WTC11 (cell line): ENCODE data around the gene ARSA.
"Not testable (repeated sequence)": the region's sequence is repeated elsewhere in the genome, so short reads cannot be mapped to it uniquely, and the experiment has no call there.

Experiments
- ATF2 ChIP-seq: sonication (generic); formaldehyde crosslinking; IDR thresholded peaks from 2 replicates; pipeline ENCODE4 v1.8.1; 2022; ENCODE audit warnings: low read depth, missing genetic modification reagents, borderline replicate concordance
- CBFB ChIP-seq: sonication (generic); formaldehyde crosslinking; IDR thresholded peaks from 2 replicates; pipeline ENCODE4 v1.8.1; 2022; ENCODE audit warnings: mild to moderate bottlenecking, low read depth, missing genetic modification reagents
- CREM ChIP-seq: sonication (generic); formaldehyde crosslinking; IDR thresholded peaks from 2 replicates; pipeline ENCODE4 v1.8.1; 2022; ENCODE audit warnings: mild to moderate bottlenecking, missing genetic modification reagents, moderate library complexity
- CTCF ChIP-seq: fragments of 200-600 bp; IDR thresholded peaks from 2 replicates; pipeline ENCODE4 v1.8.0; 2022; ENCODE audit warnings: antibody characterized with exemption
- ESRRA ChIP-seq: sonication (generic); formaldehyde crosslinking; IDR thresholded peaks from 2 replicates; pipeline ENCODE4 v1.8.1; 2022; ENCODE audit warnings: mild to moderate bottlenecking, missing genetic modification reagents, borderline replicate concordance
- FOXK1 ChIP-seq: sonication (generic); formaldehyde crosslinking; IDR thresholded peaks from 2 replicates; pipeline ENCODE4 v1.8.0; 2022; ENCODE audit warnings: mild to moderate bottlenecking, moderate library complexity, missing genetic modification reagents
- MAX ChIP-seq: sonication (generic); formaldehyde crosslinking; IDR thresholded peaks from 2 replicates; pipeline ENCODE4 v1.8.0; 2022; ENCODE audit warnings: mild to moderate bottlenecking, missing genetic modification reagents
- TF ChIP-seq, protein P1 (sequence below): sonication (generic); formaldehyde crosslinking; conservative IDR thresholded peaks from 2 replicates; pipeline ENCODE4 v1.8.1; 2022; ENCODE audit warnings: mild to moderate bottlenecking, missing genetic modification reagents
- TF ChIP-seq, protein P2 (sequence below): sonication (generic); formaldehyde crosslinking; IDR thresholded peaks from 2 replicates; pipeline ENCODE4 v1.8.0; 2022; ENCODE audit warnings: mild to moderate bottlenecking, missing genetic modification reagents
- TF ChIP-seq, protein P3 (sequence below): sonication (generic); formaldehyde crosslinking; IDR thresholded peaks from 2 replicates; pipeline ENCODE4 v1.8.0; 2023; ENCODE audit warnings: missing genetic modification reagents, mild to moderate bottlenecking, borderline replicate concordance

DNA sequence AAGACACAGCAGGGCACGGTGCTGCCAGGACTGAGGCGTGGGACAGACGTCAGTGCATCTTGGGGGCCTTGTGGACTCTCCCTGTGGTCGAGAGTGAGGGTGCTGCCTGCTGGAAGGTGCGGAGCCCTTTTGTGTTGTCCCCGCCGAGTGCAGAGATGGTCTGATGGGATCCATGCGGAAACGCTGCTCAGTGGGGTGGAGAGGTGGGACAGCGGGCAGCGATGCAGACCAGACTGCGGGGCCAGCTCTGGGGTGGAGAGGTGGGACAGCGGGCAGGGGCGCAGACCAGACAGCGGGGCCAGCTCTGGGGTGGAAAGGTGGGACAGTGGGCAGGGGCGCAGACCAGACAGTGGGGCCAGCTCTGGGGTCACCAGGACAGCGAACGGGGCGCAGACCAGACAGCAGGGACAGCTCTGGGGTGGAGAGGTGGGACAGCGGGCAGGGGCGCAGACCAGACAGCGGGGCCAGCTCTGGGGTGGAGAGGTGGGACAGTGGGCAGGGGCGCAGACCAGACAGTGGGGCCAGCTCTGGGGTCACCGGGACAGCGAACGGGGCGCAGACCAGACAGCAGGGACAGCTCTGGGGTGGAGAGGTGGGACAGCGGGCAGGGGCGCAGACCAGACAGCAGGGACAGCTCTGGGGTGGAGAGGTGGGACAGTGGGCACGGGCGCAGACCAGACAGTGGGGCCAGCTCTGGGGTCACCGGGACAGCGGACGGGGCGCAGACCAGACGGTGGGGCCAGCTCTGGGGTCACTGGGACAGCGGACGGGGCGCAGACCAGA is 19.7 kb downstream of the ARSA start:
- TF ChIP-seq CREM (CRISPR knock-in tag); MAX (CRISPR knock-in tag); CTCF; ESRRA (CRISPR knock-in tag); ATF2 (CRISPR knock-in tag); CBFB (CRISPR knock-in tag); FOXK1: not testable (repeated sequence)
- TF ChIP-seq, protein P1, sequence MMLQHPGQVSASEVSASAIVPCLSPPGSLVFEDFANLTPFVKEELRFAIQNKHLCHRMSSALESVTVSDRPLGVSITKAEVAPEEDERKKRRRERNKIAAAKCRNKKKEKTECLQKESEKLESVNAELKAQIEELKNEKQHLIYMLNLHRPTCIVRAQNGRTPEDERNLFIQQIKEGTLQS (CRISPR knock-in tag) = not testable (repeated sequence)
- TF ChIP-seq, protein P2, sequence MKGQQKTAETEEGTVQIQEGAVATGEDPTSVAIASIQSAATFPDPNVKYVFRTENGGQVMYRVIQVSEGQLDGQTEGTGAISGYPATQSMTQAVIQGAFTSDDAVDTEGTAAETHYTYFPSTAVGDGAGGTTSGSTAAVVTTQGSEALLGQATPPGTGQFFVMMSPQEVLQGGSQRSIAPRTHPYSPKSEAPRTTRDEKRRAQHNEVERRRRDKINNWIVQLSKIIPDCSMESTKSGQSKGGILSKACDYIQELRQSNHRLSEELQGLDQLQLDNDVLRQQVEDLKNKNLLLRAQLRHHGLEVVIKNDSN (CRISPR knock-in tag) = not testable (repeated sequence)
- TF ChIP-seq, protein P3, sequence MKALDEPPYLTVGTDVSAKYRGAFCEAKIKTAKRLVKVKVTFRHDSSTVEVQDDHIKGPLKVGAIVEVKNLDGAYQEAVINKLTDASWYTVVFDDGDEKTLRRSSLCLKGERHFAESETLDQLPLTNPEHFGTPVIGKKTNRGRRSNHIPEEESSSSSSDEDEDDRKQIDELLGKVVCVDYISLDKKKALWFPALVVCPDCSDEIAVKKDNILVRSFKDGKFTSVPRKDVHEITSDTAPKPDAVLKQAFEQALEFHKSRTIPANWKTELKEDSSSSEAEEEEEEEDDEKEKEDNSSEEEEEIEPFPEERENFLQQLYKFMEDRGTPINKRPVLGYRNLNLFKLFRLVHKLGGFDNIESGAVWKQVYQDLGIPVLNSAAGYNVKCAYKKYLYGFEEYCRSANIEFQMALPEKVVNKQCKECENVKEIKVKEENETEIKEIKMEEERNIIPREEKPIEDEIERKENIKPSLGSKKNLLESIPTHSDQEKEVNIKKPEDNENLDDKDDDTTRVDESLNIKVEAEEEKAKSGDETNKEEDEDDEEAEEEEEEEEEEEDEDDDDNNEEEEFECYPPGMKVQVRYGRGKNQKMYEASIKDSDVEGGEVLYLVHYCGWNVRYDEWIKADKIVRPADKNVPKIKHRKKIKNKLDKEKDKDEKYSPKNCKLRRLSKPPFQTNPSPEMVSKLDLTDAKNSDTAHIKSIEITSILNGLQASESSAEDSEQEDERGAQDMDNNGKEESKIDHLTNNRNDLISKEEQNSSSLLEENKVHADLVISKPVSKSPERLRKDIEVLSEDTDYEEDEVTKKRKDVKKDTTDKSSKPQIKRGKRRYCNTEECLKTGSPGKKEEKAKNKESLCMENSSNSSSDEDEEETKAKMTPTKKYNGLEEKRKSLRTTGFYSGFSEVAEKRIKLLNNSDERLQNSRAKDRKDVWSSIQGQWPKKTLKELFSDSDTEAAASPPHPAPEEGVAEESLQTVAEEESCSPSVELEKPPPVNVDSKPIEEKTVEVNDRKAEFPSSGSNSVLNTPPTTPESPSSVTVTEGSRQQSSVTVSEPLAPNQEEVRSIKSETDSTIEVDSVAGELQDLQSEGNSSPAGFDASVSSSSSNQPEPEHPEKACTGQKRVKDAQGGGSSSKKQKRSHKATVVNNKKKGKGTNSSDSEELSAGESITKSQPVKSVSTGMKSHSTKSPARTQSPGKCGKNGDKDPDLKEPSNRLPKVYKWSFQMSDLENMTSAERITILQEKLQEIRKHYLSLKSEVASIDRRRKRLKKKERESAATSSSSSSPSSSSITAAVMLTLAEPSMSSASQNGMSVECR (CRISPR knock-in tag) = not testable (repeated sequence)
